ENCODE results near the gene CPA5.
A peak's percentile ranks its signal among the peaks of the same experiment; 100 is the strongest.

CPA5 gene

DNA sequence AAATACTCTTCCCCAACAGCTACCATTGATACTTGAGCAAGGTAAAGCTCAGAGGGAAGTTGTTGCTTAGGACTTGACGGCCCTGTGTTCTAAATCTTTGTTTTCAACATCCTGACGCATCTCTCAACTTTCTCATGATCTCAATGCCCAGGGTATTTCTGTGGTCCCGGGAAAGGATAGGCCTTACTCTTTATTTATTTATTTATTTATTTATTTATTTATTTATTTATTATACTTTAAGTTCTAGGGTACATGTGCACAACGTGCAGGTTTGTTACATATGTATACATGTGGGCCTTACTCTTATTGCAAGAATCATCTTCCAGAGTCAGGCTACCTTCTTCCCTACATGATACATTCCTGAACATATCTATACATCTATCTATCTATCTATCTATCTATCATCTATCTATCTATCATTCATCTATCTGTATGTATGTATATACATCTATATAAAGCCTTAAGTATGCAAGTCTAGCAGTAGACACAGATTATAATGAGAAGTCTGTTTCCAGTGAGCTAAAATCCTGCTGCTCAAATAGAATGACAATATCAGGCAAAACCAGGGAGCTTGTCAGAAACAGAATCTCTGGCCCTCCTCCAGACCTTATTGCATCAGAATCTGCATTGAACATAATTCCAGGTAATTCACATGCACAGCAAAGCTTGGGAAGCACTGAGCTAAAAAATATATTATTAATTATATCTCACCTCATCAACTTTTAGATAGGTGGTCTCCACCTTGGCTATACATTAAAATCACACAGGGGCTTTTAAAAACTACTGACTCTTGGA is 12.2 kb upstream of the CPA5 start:
- DNase-seq: no peak

- DNase-seq: no peak
Observed at GRCh38 chr7:130333832-130334231, 10.8 kb upstream of the CPA5 start.

DNA sequence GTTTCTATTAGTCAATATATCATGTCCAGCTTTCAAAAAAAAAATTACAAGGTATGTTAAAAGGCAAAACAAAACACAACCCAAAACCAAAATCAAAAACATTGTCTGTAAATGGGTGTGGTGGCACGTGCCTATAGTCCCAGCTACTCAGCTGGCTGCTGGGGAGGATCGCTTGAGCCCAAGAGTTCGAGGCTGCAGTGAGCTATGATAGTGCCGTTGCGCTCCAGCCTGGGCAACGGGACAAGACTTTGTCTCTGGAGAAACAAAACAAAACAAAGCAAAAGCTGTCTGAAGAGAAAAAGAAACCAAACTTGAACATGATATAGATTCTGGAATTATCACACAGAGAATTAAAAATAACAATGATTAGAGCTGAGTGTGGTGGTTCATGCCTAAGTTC is 10.3 kb upstream of the CPA5 start:
- DNase-seq: no peak

GRCh38 chr7:130337410-130337971 is 7.1 kb upstream of the CPA5 start:
- DNase-seq: no peak

GRCh38 chr7:130338233-130338632 is 6.4 kb upstream of the CPA5 start:
- no peak for DNase-seq

GRCh38 chr7:130341882-130342281 is 2.7 kb upstream of the CPA5 start:
- DNase-seq: no peak

DNA sequence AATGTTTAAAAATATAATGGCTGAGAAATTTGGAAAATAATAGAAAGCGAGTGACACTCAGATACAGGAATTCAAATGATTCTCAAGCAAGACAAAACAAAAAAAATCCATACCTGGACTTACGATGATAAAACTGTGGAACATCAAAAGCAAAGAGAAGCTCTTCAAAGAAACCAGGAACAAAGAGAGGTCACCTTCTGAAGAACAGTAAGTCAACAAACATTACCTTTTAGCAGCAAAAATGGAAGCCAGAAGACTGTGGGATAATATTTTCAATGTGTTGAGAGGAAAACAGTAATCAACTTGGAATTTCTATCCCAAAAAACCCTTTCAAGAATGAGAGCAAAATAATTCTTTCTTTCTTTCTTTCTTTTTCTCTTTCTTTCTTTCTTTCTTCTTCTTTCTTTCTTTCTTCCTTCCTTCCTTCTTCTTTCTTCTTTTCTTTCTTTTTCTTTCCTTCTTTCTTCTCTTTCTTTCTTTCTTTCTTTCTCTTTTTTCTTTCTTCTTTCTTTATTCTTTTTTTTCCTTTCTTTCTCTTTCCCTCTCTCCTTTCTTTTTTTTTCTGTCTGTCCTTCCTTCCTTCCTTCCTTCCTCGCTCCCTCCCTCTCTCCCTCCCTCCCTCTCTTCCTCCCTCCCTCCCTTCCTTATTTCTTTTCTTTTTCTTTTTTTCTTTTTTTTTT is 1.8 kb upstream of the CPA5 start:
- no peak for DNase-seq

GRCh38 chr7:130345136-130345535 is 520 bp downstream of the CPA5 start:
- no peak for DNase-seq

GRCh38 chr7:130345725-130346124 is 1.1 kb downstream of the CPA5 start:
- no peak for DNase-seq

GRCh38 chr7:130346177-130346905 is 1.7 kb downstream of the CPA5 start:
- no peak for DNase-seq

DNA sequence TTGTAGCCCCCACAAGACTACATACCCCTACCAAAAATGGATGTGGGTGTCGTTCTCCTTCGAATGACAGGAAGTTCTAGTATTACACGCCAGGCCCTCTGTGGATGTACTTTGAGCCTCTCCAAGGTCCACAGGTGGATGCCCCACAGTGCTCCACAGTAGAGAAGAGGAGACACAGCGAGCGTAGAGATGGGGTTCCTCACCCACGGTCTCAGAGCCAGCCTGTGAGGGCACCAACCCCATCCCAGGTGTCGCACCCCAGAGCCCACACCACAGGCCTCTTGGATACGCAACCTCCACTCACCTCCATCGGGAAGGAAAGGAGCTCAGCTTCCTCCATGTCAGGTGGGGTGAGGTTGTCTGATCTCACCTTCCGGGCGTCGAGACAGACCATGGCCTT is 2.3 kb downstream of the CPA5 start:
- no peak for DNase-seq

- DNase-seq: peak; percentile 77
Observed at GRCh38 chr7:130349911-130350782, 5.5 kb downstream of the CPA5 start.

GRCh38 chr7:130350945-130351790 is 6.6 kb downstream of the CPA5 start:
- no peak for DNase-seq

GRCh38 chr7:130351791-130352090 is 7.1 kb downstream of the CPA5 start:
- no peak for DNase-seq

GRCh38 chr7:130352194-130353074 is 7.8 kb downstream of the CPA5 start:
- DNase-seq: no peak

- DNase-seq: no peak
Observed at GRCh38 chr7:130353196-130353595, 8.6 kb downstream of the CPA5 start.

DNA sequence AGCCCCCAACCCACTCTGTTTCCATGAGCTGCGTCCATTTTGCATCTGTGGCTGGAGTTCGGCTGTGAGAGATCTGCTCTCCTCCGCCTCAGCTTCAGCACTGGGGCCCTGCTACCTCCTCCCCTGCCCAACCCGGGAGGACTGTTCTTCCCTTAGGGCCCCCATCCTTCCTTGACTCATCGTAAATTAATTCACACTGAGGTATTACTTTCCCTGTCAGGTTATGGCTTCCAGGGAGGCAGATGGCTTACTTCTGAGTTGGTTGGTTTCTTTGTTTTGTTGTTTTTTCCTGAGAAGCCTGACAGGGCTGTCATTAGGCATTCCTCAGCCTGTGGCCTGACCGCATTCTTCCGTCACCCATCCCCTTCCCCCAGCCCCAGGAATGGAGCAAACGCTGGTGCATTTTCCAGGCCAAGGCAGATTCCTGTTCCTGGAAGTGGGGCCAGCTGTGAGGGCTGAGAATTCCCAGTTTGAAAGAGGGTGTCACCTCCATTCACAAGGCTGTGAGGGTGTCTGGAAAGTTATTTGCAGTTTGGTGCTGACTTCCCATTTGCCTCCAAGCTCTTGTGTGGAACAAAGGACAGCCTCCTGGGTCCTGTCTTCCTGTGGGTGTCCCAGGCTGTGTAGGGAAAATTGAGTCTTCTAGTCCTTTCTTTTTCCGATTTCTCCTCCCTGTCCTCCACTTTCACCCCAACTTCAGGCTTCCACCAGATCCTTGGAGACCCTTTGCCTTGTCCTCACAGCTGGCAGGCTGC is 11.7 kb downstream of the CPA5 start:
- DNase-seq: no peak

DNA sequence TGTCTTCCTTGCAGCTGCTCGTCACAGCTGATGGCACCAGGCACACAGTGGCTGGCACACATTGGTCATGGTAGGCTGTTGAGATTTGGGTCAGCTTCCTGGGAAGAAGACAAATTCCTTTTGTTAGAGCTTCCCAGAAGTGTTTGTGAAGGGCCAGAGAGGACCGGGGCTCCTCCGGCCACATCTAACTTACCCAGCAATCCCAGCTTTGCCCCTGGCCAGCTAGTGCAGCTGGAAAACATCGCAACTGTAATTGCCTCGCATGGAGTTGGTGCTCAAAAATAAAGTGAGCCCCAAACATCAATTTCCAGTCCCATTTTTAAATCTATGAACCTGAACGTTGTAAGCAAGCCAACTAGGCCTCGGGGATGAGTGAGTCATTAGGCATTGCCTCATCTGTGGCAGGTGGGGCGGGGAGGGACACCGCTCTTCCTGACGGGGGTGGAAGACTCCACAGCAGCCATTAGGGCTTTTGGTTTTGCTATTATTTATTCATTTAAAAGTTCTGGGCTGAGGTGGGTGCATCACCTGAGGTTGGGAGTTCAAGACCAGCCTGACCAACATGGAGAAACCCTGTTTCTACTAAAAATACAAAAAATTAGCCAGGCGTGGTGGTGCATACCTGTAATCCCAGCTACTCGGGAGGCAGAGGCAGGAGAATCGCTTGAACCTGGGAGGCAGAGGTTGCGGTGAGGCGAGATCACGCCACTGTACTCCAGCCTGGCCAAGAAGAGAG is 12.4 kb downstream of the CPA5 start:
- peak; percentile 17 for DNase-seq

DNA sequence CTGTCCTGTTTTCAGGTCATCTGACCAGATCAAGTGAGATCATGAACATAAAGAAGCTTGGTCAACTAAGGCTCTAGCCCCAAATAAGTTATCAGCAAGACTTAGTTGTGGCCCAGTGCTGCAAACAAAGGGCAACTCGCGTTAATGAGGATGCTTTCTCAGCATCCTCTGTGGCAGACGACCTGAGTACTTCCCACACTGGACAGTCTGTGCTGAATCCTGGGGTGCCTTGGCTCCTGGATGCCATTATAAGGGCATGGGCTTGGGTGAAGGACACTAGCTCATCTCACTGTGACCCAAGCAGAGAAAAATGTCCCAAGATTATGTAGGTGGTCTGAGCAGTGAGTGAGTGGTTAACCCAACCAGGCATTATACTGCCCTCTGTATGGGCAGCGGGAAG is 13.9 kb downstream of the CPA5 start:
- DNase-seq: no peak

Data from MV-4-11 (cell line).